Measurements from ENCODE around the gene HSH2D.
"Not testable (repeated sequence)": the region's sequence is repeated elsewhere in the genome, so short reads cannot be mapped to it uniquely, and the experiment has no call there.

The HSH2D gene

DNA sequence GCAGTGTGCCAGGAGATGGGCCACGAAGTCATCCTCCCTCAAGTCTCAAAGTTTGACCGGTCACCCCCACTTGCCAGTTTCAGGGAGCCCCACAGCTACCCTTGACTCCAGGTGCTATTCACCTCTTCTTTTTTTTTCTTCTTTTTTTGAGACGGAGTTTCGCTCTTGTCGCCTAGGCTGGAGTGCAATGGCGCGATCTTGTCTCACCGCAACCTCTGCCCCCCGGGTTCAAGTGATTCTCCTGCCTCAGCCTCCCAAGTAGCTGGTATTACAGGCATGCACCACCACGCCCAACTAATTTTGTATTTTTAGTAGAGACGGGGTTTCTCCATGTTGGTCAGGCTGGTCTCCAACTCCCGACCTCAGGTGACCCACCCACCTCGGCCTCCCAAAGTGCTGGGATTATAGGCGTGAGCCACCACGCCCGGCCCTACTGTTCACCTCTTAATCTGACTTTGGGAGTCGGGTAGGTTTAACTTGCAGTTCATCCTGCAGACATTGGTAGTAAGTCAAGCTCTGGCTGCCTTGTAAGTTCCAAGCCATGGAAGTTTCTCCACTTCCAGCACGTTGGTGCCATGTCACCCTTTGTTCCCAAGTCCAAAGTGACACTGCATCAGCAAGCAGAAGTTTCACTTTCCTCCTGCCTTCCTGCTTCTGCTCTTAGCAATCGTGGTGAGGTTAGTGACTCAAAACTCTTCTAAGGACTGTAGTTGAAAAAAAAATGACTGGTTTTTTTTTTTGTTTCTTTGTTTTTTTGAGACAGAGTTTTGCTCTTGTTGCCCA lies 24.2 kb upstream of the HSH2D start:
- not testable (repeated sequence) for DNase-seq (ENCODE audit: low read depth, low spot score)

DNA sequence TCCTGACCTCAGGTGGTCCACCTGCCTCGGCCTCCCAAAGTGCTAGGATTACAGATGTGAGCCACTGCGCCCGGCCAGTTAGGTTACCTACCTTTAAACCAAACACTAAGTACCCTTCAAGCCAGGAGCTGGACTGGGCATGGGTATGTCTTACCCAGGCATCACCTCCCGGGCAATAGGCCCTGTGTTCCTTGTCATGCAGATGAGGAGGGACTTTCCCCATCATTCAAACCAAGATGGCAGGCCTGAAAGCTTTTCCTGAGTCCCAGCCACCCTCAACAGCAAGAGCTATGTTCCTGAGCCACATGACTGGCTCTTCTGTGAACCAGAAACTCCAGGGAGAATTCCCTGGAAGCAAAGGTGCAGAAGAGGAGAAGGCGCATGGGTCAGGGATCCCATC lies 22.3 kb upstream of the HSH2D start:
- DNase-seq (ENCODE audit: low read depth, low spot score) = no peak

DNA sequence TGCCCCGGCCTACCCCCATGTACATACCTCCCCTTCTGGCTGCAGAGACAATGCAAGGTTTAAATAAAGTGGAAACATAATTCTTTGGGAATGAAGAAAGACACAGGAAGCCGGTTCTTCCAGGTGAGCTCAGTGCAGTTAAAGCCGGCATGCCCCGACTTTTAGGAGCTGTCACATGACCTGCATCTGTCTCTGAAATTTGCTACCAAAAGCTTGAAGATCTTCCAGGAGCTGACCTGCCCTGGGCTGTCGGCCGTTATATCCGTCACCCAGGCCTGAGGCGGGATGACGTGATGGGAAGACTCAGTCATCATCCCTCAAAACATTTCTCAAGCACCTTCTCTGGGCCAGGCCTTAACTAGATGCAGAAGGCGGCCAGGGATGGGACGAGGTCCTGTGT lies 21.5 kb upstream of the HSH2D start:
- no peak for DNase-seq (ENCODE audit: low read depth, low spot score)

DNA sequence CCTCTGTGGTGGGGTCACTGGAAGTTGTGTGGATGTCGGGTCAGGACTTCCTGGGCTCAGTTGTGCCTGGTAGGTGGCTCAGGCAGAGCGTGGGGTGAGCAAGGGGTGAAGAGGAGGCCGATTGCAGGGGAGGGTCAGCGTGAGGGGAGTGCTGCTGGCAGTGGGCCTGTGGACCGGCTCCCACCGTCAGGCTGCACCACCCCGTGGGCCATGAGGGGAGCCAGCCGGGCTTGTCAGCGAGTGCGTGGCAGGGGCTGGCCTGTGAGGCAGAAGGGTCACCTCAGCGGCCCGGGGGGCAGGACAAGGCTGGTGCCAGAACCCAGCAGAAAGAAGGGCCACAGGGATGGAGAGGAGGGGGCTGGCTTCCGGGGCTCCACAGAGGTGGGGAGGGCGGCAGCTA lies 18.5 kb upstream of the HSH2D start:
- no peak for DNase-seq (ENCODE audit: low read depth, low spot score)

DNA sequence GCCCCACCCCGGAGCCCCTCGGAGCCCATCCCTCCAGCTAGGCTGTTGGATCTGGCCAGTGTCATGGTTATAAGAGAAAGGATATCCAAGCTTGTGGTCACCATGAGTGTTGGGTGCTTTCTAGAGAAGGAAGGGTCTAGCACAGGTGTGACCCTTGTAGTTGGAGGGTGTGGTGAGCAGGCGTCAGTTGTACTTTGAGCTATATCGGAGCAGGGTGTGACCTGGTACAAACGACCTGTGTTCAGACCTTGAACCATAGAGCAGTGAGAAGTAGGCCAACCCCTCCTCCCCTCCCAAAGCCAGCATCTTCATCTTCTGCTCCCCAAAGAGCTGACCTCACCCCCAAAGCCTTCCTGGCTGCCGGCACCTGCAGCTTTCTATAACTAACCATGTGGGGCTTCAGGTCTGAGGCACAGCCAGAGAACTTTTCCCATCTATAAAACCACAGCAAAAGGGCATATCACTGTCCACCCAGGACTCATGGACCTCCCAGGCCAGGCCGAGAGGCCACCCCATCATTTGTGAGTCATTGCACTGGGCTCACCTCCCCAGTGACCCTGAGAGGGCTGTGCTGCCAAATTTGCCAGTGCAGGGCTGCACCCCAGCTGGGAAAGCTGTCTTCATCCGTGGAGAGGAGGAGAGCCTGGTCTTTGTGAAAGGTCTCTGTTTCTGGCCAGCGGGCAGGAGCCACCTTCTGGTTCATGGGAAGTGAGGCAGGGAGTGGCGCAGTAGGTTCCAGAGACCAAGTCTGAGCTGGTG lies 17.6 kb upstream of the HSH2D start:
- no peak for DNase-seq (ENCODE audit: low read depth, low spot score)

DNA sequence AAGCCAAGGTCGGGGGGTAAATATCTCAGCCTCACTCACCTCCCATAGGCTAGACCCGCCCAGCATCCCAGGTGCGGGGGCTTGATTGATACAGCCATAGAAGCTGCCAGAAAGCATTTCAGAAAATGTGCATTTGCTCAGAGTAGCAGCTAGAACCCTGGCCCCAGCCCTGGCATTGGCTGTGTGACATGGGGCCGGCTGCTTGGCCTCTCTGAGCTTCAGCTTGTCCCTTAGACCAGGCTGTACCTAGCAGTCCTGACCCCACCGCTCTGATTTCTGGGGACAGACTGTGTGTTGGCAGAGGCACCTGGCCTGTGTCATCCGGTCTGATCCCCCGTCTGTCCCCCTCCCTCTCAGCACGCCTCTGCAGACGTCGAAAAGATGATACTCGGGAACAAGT lies 16.4 kb upstream of the HSH2D start:
- DNase-seq (ENCODE audit: low read depth, low spot score) = no peak

DNA sequence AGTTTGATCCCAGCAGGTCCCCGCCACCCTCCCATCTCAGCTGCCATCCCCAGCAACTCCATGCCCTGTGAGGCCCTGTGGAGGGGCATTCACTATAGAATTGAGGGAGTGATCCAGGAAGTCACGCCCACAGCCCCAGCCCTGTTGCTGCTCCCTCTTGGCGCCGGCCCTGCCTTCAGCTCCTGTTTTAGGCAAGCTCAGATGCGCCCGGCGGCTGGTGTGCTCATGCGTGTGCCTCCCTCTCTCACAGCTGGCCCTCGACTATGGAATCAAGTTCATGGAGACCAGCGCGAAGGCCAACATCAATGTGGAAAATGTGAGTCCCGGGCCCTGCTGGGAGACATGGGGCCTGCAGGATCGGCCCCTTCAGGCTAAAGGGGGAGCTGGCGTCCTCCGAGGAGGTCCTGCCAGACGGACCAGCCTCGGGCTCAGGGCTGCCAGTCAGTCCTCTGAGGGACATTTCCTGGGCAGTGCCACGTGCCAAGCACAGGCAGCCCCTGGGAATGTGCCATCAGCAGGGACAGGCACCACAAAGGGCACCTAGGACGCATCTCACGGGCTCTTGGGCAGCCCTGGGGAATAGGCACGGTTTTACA lies 15.6 kb upstream of the HSH2D start:
- no peak for DNase-seq (ENCODE audit: low read depth, low spot score)

DNA sequence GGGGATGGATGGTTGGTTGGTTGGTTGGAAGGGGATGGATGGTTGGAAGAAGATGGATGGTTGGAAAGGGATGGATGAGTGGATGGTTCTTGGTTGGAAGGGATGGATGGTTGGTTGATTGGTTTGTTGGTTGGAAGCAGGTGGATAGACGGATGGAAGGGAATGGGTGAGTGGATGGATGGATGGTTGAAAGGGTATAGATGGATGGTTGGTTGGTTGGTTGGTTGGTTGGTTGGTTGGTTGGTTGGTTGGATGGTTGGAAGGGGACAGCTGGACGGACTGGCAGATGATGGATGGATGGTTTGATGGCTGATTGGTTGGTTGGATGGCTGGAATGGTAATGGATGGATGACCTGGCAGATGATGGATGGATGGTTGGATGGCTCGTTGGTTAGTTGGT lies 11.8 kb upstream of the HSH2D start:
- DNase-seq (ENCODE audit: low read depth, low spot score) = no peak

DNA sequence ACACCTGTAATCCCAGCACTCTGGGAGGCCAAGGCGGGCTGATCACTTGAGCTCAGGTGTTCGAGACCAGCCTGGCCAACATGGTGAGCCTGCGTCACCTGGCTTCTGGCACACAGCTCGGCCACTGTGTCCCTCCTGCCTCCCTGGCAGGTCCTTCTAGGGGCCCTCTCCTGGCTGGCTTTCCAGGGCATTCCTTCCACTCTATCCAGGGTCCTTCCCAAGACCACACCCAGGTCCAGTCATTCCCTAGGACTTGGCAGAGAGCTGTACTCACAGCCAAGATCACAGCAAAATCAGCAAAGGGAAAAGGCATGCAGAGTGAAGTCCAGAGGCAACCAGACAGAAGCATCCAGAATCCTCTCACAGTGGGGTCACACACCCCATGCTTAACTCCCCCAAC lies 9.7 kb upstream of the HSH2D start:
- no peak for DNase-seq (ENCODE audit: low read depth, low spot score)

DNA sequence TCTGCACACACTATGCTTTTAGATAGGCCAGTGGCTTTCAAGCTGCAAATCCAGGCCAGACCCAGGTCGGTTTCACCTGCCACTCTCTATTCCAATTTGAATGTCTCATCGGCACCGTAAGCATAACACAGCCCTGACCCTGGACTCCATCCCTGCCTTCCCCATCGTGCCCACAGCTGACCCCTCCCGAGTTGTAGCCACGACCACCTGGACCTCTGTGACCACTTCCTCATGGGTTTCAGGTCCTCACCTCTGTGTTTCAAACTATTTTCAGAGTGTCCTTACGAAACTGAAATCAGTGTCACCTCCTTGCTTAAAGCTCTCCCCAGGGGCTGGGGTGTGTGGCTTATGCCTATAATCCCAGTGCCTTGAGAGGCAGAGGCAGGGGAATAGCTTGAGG lies 9.0 kb upstream of the HSH2D start:
- DNase-seq (ENCODE audit: low read depth, low spot score) = no peak

DNA sequence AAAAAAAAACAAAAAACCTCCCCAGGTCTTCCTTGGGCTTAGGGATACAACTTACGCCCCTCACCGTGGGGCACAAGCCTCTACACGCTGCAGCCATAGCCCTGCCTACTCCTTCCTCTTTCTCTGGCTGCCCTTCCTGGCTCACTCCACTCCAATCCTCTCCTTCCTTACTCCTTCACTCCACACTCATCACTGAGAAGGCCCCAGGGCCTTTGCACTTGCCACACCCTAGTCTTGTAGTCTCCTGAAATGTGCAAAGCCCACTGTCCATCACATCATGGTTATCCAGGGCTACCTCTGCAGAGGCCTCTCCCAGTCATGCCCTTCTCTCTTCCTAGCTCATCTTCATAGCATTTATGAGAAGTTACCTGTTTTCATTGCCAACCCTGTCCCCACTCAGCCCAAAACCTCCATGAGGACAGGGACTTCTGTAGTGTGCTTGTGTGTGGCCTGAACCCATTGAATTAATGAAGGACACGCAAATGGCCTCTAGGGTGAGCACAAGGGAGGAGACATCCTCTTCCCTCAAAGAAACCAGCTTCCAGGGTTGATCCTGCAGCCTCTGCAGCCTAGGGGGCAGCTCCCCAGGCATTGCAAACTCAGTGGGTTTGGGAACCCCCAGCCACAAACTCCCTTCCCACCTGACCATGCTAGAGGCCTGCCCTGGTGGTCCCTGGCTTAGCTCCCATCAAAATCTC lies 7.9 kb upstream of the HSH2D start:
- DNase-seq (ENCODE audit: low read depth, low spot score) = no peak

DNA sequence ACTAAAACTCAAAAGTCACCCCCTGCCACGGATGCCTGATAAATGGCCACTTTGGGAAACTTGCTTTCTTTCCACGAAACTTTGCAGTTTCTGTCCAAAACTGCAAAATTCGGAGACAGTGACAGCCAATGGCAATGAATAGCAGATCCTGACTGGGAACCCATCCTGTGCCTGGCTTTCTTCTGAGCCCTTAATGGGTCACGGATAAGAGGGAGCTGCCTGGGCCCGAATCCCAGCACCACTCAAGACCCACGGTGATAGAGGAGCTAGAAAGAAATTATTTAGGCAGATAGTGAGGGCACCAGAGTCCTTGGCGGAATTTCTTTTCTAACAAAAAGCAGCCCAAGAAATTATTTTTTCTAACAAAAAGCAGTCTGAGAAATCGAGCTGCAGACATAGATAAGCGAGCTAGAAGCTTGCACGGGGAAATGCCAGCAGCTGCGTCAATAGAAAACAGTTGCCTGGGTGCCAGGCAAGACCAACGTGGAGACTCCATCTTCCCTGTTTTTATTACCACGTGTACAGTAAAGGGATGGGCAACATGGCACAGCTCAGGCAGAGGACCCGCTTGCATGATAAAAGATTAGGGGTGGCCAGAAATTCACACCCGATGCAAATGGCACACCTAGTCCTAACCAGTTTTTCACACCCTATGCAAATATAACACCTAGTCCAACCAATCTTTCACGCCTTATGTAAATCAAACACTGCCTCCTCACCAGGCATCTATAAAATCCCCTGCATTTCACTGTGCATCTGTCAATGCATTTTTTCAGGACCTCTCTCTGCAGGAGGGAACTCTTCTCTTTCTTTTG lies 7.1 kb upstream of the HSH2D start:
- DNase-seq (ENCODE audit: low read depth, low spot score) = no peak

DNA sequence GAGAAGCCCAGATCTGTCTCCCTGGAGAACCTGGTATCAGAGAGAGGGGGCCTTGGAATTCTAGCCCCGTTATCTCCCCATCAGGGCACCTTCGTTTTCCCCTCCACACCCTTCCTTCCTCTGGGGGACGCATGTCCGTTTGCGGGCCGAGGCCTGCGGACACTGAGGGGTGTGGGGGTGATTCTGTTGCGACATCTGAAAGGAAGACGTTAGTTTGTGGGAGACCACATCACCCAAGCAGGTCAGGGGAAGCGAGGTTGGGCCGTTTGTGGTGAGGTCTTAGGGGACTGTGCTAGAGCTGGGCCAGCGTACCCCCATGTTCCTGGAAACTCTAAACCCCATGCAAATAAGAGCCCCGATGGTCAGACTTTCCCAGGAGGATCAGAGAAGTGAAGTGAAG lies 3.7 kb upstream of the HSH2D start:
- DNase-seq (ENCODE audit: low read depth, low spot score) = no peak

DNA sequence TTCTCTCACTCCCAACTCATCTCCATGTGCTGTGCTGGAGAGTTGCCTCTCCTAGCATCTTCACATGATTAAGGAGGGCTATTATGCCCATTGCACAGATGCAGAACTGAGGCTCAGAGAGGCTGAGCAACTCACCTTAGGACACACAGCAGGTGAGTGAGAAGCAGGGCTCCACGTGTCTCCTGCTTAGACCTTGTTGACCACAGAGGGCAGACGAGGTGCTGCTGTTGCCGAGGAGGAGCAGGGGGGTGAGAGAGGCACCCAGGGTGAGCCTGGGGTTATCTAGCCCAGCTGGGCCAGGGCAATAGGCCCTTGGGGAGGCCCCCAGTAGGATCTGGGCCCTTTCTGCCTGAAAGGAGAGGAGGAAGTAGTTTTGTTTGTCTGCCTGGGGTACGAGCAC lies 2.4 kb upstream of the HSH2D start:
- DNase-seq (ENCODE audit: low read depth, low spot score) = no peak

DNA sequence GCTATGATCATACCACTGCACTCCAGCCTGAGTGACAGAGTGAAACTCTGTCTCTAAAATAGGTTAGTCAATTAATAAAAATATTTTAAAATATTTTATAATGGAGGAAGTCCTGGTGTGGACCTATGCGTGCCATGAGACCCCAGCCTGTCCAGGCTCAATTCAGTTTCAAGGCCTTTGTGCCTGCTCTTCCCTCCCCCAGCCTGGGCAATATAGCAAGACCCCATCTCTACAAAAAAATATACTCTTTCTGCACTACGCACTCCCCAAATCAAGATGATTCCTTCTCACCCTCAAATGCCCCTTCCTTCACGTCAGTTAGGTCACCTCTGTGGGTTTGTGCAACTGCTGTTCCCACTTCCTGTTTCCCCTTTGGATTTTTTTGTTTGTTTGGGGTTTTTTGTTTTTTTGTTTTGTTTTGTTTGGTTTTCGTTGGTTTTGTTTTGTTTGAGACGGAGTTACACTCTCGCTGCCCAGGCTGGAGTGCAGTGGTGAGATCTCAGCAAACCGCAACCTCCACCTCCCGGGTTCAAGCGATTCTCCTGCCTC lies 1.4 kb upstream of the HSH2D start:
- DNase-seq (ENCODE audit: low read depth, low spot score) = no peak

DNA sequence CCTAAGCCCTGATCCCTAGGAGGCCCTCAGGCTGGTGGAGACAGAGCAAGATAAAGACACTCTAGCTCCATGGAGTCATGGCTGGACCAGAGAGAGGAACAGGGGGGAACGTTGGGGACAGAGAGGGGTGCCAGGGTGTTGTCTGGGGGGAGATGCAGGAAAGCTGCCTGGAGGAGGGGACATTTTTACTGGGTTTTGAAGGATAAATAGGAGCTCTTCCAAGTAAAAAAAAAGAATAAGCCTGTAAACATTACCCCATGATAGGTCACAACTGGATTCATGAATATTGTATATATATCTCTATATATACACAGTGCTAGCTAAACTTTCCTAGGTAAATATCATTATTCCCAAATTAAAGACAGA lies 714 bp downstream of the HSH2D start:
- DNase-seq (ENCODE audit: low read depth, low spot score) = no peak

DNA sequence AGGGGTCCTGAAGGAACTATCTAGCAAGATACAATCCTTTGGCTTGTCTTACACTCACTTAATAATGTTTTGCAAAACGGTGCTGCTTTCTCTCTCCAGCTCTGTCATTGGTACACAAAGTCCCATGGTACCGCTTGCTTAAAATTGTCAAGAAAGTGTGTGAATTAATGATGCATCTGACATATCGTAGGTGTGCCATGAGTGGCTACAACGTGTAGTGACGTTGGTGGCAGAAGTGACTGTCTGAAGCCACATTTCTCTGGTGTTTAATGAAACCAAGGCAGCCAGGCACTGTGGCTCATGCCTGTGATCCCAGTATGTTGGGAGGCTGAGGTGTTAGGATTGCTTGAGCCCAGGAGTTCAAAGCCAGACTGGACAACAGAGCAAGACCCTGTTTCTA lies 2.6 kb downstream of the HSH2D start:
- no peak for DNase-seq (ENCODE audit: low read depth, low spot score)

DNA sequence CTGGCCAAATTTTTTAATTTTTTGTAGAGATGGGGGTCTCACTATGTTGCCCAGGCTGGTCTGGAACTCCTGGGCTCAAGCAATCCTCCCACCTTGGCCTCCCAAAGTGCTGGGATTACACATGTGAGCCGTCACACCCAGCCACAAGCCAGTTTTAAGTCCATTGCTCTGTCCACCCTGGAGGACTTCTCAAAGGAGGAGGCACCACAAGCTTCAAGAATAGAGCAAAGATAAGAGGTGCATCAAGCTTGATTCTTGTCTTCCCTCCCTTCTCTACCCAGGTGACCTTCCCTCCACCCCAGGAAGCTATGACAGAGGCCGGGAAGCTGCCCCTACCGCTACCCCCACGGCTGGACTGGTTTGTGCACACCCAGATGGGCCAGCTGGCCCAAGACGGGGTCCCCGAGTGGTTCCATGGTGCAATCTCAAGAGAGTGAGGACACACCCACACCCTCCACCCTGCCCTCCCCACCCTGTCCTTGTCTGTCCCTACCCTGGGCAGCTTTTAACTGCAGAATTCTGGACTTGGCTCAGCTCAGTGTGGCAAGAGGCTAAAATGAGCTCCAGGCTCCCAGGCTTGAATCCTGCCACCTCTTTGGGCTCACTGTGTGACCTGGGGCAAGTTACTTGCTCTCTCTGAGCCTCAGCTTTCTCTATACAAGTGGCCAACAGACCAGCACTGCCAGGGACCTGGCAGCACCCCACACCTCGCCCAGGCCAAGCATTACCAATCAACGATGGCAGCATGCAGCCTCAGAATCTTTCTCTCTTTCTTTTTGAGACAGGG lies 5.2 kb downstream of the HSH2D start:
- DNase-seq (ENCODE audit: low read depth, low spot score) = no peak

DNA sequence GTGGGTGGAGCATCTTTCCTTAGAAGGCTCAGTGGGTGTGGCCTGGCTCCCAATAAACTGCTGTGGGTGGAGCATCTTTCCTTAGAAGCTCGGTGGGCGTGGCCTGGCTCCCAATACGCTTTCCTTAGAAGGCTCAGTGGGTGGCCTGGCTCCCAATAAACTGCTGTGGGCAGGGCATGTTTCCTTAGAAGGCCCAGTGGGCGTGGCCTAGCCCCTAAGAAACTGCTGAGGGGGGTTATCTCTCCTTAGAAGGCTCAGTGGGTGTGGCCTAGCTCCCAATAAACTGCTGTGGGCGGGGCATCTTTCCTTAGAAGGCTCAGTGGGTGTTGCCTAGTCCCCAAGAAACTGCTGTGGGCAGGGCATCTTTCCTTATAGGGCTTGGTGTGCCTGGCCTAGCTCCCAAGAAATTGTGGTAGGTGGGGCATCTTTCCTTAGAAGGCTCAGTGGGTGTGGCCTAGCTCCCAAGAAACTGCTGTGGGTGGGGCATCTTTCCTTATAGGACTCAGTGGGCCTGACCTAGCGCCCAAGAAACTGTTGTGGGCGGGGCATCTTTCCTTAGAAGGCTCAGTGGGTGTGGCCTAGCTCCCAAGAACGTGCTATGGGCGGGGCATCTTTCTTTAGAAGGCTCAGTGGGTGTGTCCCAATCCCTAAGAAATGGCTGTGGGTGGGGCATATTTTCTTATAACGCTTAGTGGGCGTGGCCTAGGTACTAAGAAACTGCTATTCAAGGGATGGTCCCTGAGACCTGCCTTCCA lies 10.3 kb downstream of the HSH2D start:
- DNase-seq (ENCODE audit: low read depth, low spot score) = no peak

DNA sequence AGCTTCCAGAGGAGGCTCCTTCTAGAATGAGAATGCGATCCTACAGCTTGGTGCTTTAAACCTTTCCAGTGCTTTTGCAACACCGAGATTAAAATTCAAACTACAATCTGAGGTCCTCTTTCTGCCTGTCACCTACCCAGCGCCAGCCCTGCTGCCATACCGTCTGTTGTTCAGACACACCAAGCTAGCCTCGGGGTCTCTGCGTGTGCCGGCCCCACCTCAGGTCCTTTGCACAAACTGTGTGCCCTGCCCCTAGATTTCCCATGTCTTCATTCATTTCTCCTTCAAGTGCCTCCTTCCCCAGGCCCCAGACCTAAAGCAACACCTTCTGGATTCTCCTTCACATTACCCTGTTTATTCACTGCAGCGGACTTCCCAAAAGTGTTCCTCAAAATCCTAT lies 11.1 kb downstream of the HSH2D start:
- DNase-seq (ENCODE audit: low read depth, low spot score) = no peak
